Astrocyte (in vitro differentiated cells and primary cell): ENCODE results near the gene MRPS17. TPM values are rescaled to one million over a fixed set of nuclear protein-coding genes. Genes with fewer than 3 reads are reported as not detected.

ENCODE experiments used
- DNase-seq: peaks from one replicate; pipeline ENCODE4 v3.0.0-alpha.2; 2010; ENCODE audit warnings: low read depth
- FAIRE-seq: peaks from 2 replicates; lab custom pipeline; 2011; peaks lifted over from hg19 to GRCh38; lab: Jason Lieb, UNC
- H2AFZ ChIP-seq: 2 replicates; pipeline ENCODE4 v1.6.0; 2012; ENCODE audit warnings: low read depth, low read length, inconsistent platforms
- H3K27ac ChIP-seq: 2 replicates; pipeline ENCODE4 v1.5.1; 2011; ENCODE audit warnings: low read depth, low read length, inconsistent platforms
- H3K27me3 ChIP-seq: 2 replicates; pipeline ENCODE4 v1.6.0; 2011; ENCODE audit warnings: low read length, inconsistent platforms; ENCODE audit not compliant: insufficient read depth
- H3K36me3 ChIP-seq: 2 replicates; pipeline ENCODE4 v1.5.1; 2011; ENCODE audit warnings: low read length, inconsistent platforms; ENCODE audit not compliant: insufficient read depth
- H3K4me1 ChIP-seq: 2 replicates; pipeline ENCODE4 v1.5.1; 2011; ENCODE audit warnings: low read length, inconsistent platforms; ENCODE audit not compliant: insufficient read depth
- H3K4me2 ChIP-seq: 2 replicates; pipeline ENCODE4 v1.6.0; 2012; ENCODE audit warnings: low read length, inconsistent platforms
- H3K4me3 ChIP-seq: 2 replicates; pipeline ENCODE4 v1.5.1; 2011; ENCODE audit warnings: low read depth, mild to moderate bottlenecking, low read length, inconsistent platforms; ENCODE audit not compliant: insufficient read depth
- H3K79me2 ChIP-seq: 2 replicates; pipeline ENCODE4 v1.6.0; 2012; ENCODE audit warnings: mild to moderate bottlenecking, low read length, inconsistent platforms; ENCODE audit not compliant: insufficient read depth
- H3K9ac ChIP-seq: 2 replicates; pipeline ENCODE4 v1.6.0; 2012; ENCODE audit warnings: mild to moderate bottlenecking, low read length, inconsistent platforms
- H3K9me3 ChIP-seq: 2 replicates; pipeline ENCODE4 v1.5.1; 2012; ENCODE audit warnings: low read depth, mild to moderate bottlenecking, low read length, inconsistent platforms; ENCODE audit not compliant: insufficient read depth
- H4K20me1 ChIP-seq: 2 replicates; pipeline ENCODE4 v1.6.0; 2012; ENCODE audit warnings: low read length, inconsistent platforms; ENCODE audit not compliant: insufficient read depth
- H3K27ac Mint-ChIP-seq: one replicate; pipeline ENCODE4 v1.8.0; 2021; ENCODE audit warnings: mild to moderate bottlenecking, mixed read lengths; ENCODE audit not compliant: unreplicated experiment
- H3K27me3 Mint-ChIP-seq: one replicate; pipeline ENCODE4 v1.8.0; 2021; ENCODE audit warnings: low read depth, mixed read lengths; ENCODE audit not compliant: unreplicated experiment
- H3K36me3 Mint-ChIP-seq: one replicate; pipeline ENCODE4 v1.8.0; 2021; ENCODE audit warnings: low read depth, mixed read lengths; ENCODE audit not compliant: unreplicated experiment
- H3K4me1 Mint-ChIP-seq: one replicate; pipeline ENCODE4 v1.8.0; 2021; ENCODE audit warnings: low read depth, mixed read lengths; ENCODE audit not compliant: unreplicated experiment
- H3K4me3 Mint-ChIP-seq: one replicate; pipeline ENCODE4 v1.8.0; 2021; ENCODE audit warnings: mild to moderate bottlenecking, moderate library complexity, mixed read lengths; ENCODE audit not compliant: unreplicated experiment
- H3K9me3 Mint-ChIP-seq: one replicate; pipeline ENCODE4 v1.8.0; 2021; ENCODE audit warnings: mild to moderate bottlenecking, mixed read lengths; ENCODE audit not compliant: unreplicated experiment
- CTCF ChIP-seq: IDR thresholded peaks from 2 replicates; pipeline ENCODE4 v1.5.1; 2011; ENCODE audit warnings: low read depth, mild to moderate bottlenecking, inconsistent platforms, low read length, moderate library complexity; ENCODE audit not compliant: insufficient read depth
- EZH2 ChIP-seq: IDR thresholded peaks from 2 replicates; pipeline ENCODE4 v1.6.1; 2012; ENCODE audit warnings: mild to moderate bottlenecking, low read length, inconsistent platforms; ENCODE audit not compliant: insufficient read depth
- total RNA-seq: library from RNA; stranded (reverse); gene quantifications from 2 replicates; pipeline ENCODE4 v1.2.1, GENCODE V29; 2021

MRPS17 gene
- total RNA-seq, 1 donor from 2014 or later, result 15.7 TPM

DNA sequence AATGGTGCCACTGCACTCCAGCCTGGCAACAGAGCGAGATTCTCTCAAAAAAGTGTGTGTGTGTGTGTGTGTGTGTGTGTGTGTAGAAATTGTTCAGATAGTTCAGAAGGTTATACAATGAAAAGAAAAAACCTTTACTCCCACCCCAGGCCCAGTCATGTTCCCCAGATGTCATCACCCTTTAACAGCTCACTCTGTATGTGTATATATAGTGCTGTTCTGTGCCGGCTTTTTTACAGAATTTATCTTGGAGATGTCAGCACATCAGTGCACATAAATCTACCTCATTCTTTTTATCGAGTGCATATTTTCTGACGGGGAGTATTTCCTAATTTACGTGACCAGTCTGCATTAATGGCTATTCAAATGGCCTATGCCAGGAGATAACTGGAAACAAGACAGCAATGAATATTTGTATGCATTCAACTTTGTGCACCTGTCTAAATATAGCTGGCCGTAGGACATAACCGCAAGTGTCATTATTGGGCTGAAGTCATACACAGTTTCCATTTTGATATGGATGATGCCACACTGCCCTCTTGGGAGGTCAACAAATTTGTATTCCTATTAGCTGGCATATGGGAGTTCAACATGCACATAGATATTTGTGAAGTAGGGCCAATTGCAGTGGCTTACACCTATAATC is 24.4 kb downstream of the MRPS17 start:
- no peak for DNase-seq
- Histone ChIP-seq H3K27me3 (no peaks in the 10 kb centered on the region), H3K79me2 (peaks cover 50% of the 10 kb centered on the region), H4K20me1 (peaks cover 38% of the 10 kb centered on the region), H3K9ac (no peak overlapping the region), H2AFZ (no peak overlapping the region), H3K4me2 (no peak overlapping the region), H3K27ac (no peak overlapping the region), H3K9me3 (no peaks in the 10 kb centered on the region), H3K4me1 (peaks cover 8% of the 10 kb centered on the region), H3K4me3 (no peak overlapping the region), H3K36me3 (peaks cover 16% of the 10 kb centered on the region)
- H3K27ac Mint-ChIP-seq, result no peak overlapping the region
- H3K9me3 Mint-ChIP-seq, result peaks cover 2% of the 10 kb centered on the region
- H3K4me1 Mint-ChIP-seq, result peaks cover 6% of the 10 kb centered on the region
- FAIRE-seq, result no peak
- H3K36me3 Mint-ChIP-seq, result peaks cover 6% of the 10 kb centered on the region
- H3K4me3 Mint-ChIP-seq, result no peak overlapping the region
- no peaks in the 10 kb centered on the region for H3K27me3 Mint-ChIP-seq
- TF ChIP-seq EZH2, result no peak
- TF ChIP-seq CTCF, result no peak

- peaks cover 33% of the 10 kb centered on the region for H3K79me2 ChIP-seq
- Mint-ChIP-seq H3K36me3 (peaks cover 8% of the 10 kb centered on the region), H3K27me3 (no peaks in the 10 kb centered on the region), H3K4me1 (peaks cover 6% of the 10 kb centered on the region), H3K9me3 (peaks cover 2% of the 10 kb centered on the region), H3K27ac (peak overlapping the region; percentile 8), H3K4me3 (no peak overlapping the region)
- no peak overlapping the region for H2AFZ ChIP-seq
- no peak overlapping the region for H3K9ac ChIP-seq
- H3K27ac ChIP-seq, result peak overlapping the region; percentile 23
- FAIRE-seq, result peak; percentile 45
- peaks cover 29% of the 10 kb centered on the region for H4K20me1 ChIP-seq
- no peak overlapping the region for H3K4me3 ChIP-seq
- peaks cover 24% of the 10 kb centered on the region for H3K36me3 ChIP-seq
- peaks cover 8% of the 10 kb centered on the region for H3K4me1 ChIP-seq
- TF ChIP-seq EZH2 (no peak), CTCF (no peak)
- H3K9me3 ChIP-seq, result no peaks in the 10 kb centered on the region
- peak overlapping the region; percentile 56 for H3K4me2 ChIP-seq
- no peaks in the 10 kb centered on the region for H3K27me3 ChIP-seq
- DNase-seq, result peak; percentile 75
These were observed 26.2 kb downstream of the MRPS17 start for GRCh38 chr7:55977831-55978230.

DNA sequence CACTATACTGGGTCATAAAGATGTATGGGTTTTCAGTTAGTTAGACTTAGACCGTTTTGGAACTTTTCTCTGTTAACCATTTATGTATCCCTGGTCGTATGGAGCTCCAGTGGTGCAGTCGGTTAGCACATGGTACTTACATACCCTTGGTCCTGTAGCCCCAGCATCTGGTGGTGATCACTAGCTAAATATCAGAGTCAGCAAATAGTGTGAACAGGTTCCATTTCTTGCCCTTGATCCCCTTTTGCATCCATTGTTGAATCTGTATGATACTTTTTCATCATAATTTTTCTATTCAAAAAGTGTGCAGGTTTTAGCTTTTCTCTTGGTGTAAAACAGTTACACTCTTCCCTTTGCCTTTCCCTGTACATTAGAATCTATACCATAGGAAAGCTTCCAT is 28.6 kb downstream of the MRPS17 start:
- DNase-seq (no peak), FAIRE-seq (no peak)
- peaks cover 12% of the 10 kb centered on the region for H3K79me2 ChIP-seq
- Mint-ChIP-seq H3K36me3 (peaks cover 8% of the 10 kb centered on the region), H3K4me3 (no peak overlapping the region), H3K27ac (no peak overlapping the region), H3K27me3 (no peaks in the 10 kb centered on the region), H3K9me3 (peaks cover 2% of the 10 kb centered on the region), H3K4me1 (peaks cover 6% of the 10 kb centered on the region)
- H3K4me2 ChIP-seq, result no peak overlapping the region
- peaks cover 16% of the 10 kb centered on the region for H4K20me1 ChIP-seq
- no peak overlapping the region for H3K4me3 ChIP-seq
- peaks cover 8% of the 10 kb centered on the region for H3K4me1 ChIP-seq
- no peak overlapping the region for H2AFZ ChIP-seq
- TF ChIP-seq CTCF (no peak), EZH2 (no peak)
- H3K9me3 ChIP-seq, result no peaks in the 10 kb centered on the region
- no peaks in the 10 kb centered on the region for H3K27me3 ChIP-seq
- H3K27ac ChIP-seq, result no peak overlapping the region
- H3K36me3 ChIP-seq, result peaks cover 43% of the 10 kb centered on the region
- no peak overlapping the region for H3K9ac ChIP-seq
